Activated naive CD8-positive, alpha-beta T cell treated with anti-CD3 and anti-CD28 coated beads, Interleukin-2, amount 50 U/mL, for 24 hours (primary cell): ENCODE data around the gene OVOL2.

ENCODE experiments used
- ATAC-seq: fragments of 150-1000 bp; cut with Tn5 transposase; one replicate; pipeline ENCODE4 v1.10.0; 2021
- DNase-seq: peaks from one replicate; pipeline ENCODE4 v3.0.0; 2021
- H3K27ac Mint-ChIP-seq: one replicate; pipeline ENCODE4 v1.8.0; 2021; ENCODE audit warnings: mild to moderate bottlenecking, mixed read lengths
- H3K27me3 Mint-ChIP-seq: one replicate; pipeline ENCODE4 v1.8.0; 2021; ENCODE audit warnings: mixed read lengths
- H3K36me3 Mint-ChIP-seq: one replicate; pipeline ENCODE4 v1.8.0; 2021; ENCODE audit warnings: low read depth, mixed read lengths
- H3K4me1 Mint-ChIP-seq: one replicate; pipeline ENCODE4 v1.8.0; 2021; ENCODE audit warnings: mixed read lengths
- H3K4me3 Mint-ChIP-seq: one replicate; pipeline ENCODE4 v1.8.0; 2021; ENCODE audit warnings: mild to moderate bottlenecking, moderate library complexity, mixed read lengths
- H3K9me3 Mint-ChIP-seq: one replicate; pipeline ENCODE4 v1.8.0; 2021; ENCODE audit warnings: mixed read lengths

Gene OVOL2

GRCh38 chr20:17993546-17993945 is 64.2 kb downstream of the OVOL2 start:
- Mint-ChIP-seq H3K36me3 (peaks cover 17% of the 10 kb centered on the region), H3K4me1 (peaks cover 25% of the 10 kb centered on the region), H3K27ac (peak overlapping the region; percentile 46), H3K9me3 (no peaks in the 10 kb centered on the region), H3K4me3 (no peak overlapping the region), H3K27me3 (peaks cover 5% of the 10 kb centered on the region)
- ATAC-seq (no peak), DNase-seq (no peak)

DNA sequence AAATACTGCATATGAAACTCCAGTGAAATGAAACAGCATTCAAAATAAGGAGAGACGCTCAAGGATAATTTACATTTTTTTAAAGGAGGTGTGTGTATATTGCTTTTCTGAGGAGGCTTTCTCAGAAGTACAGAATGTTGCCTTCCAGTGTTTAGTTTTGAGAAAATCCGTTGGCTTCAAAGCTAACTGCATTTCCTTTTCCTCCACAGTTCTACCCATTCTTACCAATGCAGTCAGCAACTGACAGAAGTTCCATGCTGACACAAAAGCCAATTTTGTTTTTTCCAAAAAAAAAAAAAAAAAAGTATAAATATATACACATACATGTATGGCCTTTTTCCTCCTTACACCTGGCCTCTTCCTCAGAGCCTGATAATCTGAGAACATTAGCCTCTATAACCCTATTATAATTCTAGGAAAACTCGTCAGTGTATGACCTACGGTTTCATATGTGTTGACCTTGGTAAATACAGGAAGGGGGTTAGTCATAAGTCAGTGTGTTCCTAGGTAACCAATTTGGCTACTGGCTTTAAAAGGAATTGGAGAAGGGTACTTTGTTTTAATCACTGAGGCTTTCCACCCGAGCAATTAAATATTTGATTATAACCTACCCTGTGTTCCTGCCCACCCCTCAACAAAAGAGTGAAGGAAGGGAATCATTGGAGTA is 64.7 kb downstream of the OVOL2 start:
- peaks cover 5% of the 10 kb centered on the region for H3K27me3 Mint-ChIP-seq
- peaks cover 27% of the 10 kb centered on the region for H3K4me1 Mint-ChIP-seq
- H3K36me3 Mint-ChIP-seq, result peaks cover 21% of the 10 kb centered on the region
- peak overlapping the region; percentile 86 for H3K27ac Mint-ChIP-seq
- no peak overlapping the region for H3K4me3 Mint-ChIP-seq
- ATAC-seq (no peak), DNase-seq (no peak)
- no peaks in the 10 kb centered on the region for H3K9me3 Mint-ChIP-seq

DNA sequence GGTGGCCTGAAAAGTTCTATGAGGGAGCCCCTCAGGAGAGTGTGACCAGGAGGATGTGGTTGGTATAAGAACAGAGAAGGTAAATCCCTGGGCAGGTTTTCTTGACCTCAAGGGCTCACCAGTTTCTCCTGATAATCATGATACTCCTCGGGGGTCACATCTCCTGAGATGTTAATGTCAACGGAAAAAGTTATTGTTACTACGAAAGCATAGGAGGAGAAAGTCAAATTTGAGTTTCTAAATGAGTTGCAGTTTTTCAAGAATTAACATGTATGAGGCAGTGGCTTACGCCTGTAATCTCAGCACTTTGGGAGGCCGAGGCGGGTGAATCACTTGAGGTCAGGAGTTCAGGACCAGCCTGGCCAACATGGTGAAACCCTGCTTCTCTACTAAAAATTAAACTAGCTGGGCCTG is 65.5 kb downstream of the OVOL2 start:
- Mint-ChIP-seq H3K27ac (peak overlapping the region; percentile 86), H3K27me3 (no peaks in the 10 kb centered on the region), H3K4me1 (peaks cover 33% of the 10 kb centered on the region), H3K9me3 (no peaks in the 10 kb centered on the region), H3K4me3 (no peak overlapping the region), H3K36me3 (peaks cover 26% of the 10 kb centered on the region)
- DNase-seq (peak; percentile 35), ATAC-seq (peak; percentile 87)

DNA sequence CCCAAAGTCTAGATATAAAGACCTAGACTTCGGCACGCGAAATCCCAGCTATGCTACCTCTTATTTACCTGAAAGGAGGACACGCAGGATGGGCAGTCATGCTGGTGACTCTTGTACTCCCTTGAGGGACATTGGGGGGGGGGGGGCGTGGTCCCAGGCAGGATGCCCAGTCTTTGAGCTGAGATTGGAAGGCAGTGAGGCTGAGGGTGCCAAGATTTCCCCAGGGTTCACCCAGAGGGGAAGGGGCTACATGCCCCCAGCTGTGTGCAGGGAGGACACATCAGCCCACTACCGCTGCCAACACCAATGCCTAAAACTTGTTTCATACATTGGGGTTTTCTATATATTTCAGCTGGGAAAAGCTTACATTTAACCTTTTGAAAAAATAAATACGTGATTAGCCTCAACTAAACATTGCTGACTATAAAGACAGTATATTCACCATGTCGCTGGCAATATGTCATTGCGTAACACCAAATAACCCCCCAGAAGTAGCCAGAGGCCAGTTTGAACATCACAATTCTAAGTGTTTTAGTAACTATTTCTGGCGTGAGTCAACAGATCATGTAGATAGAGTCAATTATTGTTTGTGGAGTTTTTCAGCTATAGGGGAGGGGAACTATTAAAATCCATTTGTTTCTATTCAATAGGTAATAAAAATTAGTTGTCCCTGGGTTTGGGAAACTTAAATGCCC is 67.3 kb downstream of the OVOL2 start:
- H3K27ac Mint-ChIP-seq, result no peak overlapping the region
- no peak overlapping the region for H3K4me3 Mint-ChIP-seq
- no peaks in the 10 kb centered on the region for H3K27me3 Mint-ChIP-seq
- DNase-seq (no peak), ATAC-seq (no peak)
- H3K36me3 Mint-ChIP-seq, result peaks cover 28% of the 10 kb centered on the region
- H3K9me3 Mint-ChIP-seq, result no peaks in the 10 kb centered on the region
- H3K4me1 Mint-ChIP-seq, result peaks cover 30% of the 10 kb centered on the region

DNA sequence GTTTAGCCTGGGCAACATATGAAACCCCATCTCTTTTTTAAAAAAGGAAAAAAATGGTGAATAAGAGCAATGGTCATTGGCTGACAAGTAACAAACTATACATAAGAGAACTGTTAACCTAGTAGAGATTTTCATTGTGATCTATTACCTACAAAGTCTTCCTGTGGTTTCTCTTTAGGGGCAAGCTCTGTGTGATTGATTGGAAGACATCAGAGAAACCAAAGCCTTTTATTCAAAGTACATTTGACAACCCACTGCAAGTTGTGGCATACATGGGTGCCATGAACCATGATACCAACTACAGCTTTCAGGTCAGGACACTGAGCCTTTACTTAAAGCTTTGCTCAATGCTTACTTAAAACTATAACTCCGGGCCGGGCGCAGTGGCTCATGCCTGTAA is 69.7 kb downstream of the OVOL2 start:
- ATAC-seq (no peak), DNase-seq (no peak)
- Mint-ChIP-seq H3K9me3 (no peaks in the 10 kb centered on the region), H3K4me3 (no peak overlapping the region), H3K27ac (no peak overlapping the region), H3K27me3 (no peaks in the 10 kb centered on the region), H3K4me1 (peaks cover 23% of the 10 kb centered on the region), H3K36me3 (peaks cover 31% of the 10 kb centered on the region)

DNA sequence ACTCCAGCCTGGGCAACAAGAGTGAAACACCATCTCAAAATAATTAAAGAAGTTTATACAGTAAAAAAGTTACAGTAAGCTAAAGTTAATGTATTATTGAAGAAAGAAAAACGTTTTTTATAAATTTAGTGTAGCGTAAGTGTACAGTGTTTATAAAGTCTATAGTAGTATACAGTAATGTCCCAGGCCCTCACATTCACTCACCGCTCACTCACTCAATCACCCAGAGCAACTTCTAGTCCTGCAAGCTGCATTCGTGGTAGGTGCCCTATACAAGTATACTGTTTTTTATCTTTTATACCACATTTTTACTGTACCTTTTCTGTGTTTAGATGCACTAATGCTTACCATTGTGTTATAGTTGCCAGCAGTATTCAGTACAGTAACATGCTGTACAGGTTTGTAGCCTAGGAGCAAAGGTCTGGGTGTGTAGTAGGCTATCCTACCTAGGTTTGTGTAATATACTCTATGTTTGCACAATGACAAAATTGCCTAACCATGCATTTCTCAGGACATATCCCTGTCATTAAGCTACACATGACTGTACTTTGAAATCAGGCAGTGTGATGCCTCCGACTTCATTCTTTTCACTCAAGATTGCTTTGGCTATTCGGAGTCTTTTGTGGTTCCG is 72.2 kb downstream of the OVOL2 start:
- DNase-seq (no peak), ATAC-seq (no peak)
- H3K4me3 Mint-ChIP-seq, result no peak overlapping the region
- H3K4me1 Mint-ChIP-seq, result peaks cover 11% of the 10 kb centered on the region
- no peaks in the 10 kb centered on the region for H3K9me3 Mint-ChIP-seq
- peaks cover 30% of the 10 kb centered on the region for H3K36me3 Mint-ChIP-seq
- no peak overlapping the region for H3K27ac Mint-ChIP-seq
- no peaks in the 10 kb centered on the region for H3K27me3 Mint-ChIP-seq

- Mint-ChIP-seq H3K36me3 (peaks cover 48% of the 10 kb centered on the region), H3K4me1 (peaks cover 32% of the 10 kb centered on the region), H3K9me3 (no peaks in the 10 kb centered on the region), H3K27ac (no peak overlapping the region), H3K4me3 (no peak overlapping the region), H3K27me3 (no peaks in the 10 kb centered on the region)
- no peak for DNase-seq
- ATAC-seq, result no peak
Measured at GRCh38 chr20:17976305-17976704, 81.4 kb downstream of the OVOL2 start.
